ENCODE results near the gene GPC2.
"Not testable (repeated sequence)": the region's sequence is repeated elsewhere in the genome, so short reads cannot be mapped to it uniquely, and the experiment has no call there.

Gene GPC2

GRCh38 chr7:100137851-100138760 lies 39.1 kb downstream of the GPC2 start:
- DNase-seq (ENCODE audit: low read depth) = no peak
- TF ChIP-seq CTCF (IDR thresholded peaks at IDR 0.05; ENCODE audit: low read length, missing control alignments) = no peak
- H3K4me3 ChIP-seq (replicated peaks; ENCODE audit: low read depth, low read length) = no peak overlapping the region

GRCh38 chr7:100132697-100133151 lies 44.5 kb downstream of the GPC2 start:
- H3K4me3 ChIP-seq (replicated peaks; ENCODE audit: low read depth, low read length) = no peak overlapping the region
- peak; percentile 76 for DNase-seq (ENCODE audit: low read depth)
- peak; percentile 97 for TF ChIP-seq CTCF (IDR thresholded peaks at IDR 0.05; ENCODE audit: low read length, missing control alignments)

GRCh38 chr7:100132126-100132525 lies 45.1 kb downstream of the GPC2 start:
- no peak for DNase-seq (ENCODE audit: low read depth)
- no peak overlapping the region for H3K4me3 ChIP-seq (replicated peaks; ENCODE audit: low read depth, low read length)
- no peak for TF ChIP-seq CTCF (IDR thresholded peaks at IDR 0.05; ENCODE audit: low read length, missing control alignments)

GRCh38 chr7:100130608-100131453 lies 46.4 kb downstream of the GPC2 start:
- no peak overlapping the region for H3K4me3 ChIP-seq (replicated peaks; ENCODE audit: low read depth, low read length)
- peak; percentile 69 for TF ChIP-seq CTCF (IDR thresholded peaks at IDR 0.05; ENCODE audit: low read length, missing control alignments)
- peak; percentile 56 for DNase-seq (ENCODE audit: low read depth)

- DNase-seq (ENCODE audit: low read depth) = not testable (repeated sequence)
These were observed 47.0 kb downstream of the GPC2 start for GRCh38 chr7:100130220-100130607.

GRCh38 chr7:100128637-100128963 lies 48.6 kb downstream of the GPC2 start:
- no peak for DNase-seq (ENCODE audit: low read depth)
- H3K4me3 ChIP-seq (replicated peaks; ENCODE audit: low read depth, low read length) = no peak overlapping the region
- TF ChIP-seq CTCF (IDR thresholded peaks at IDR 0.05; ENCODE audit: low read length, missing control alignments) = no peak

More at GRCh38 chr7:100130220-100130607, 47.0 kb downstream of the GPC2 start:
- H3K4me3 ChIP-seq (replicated peaks; ENCODE audit: low read depth, low read length) = not testable (repeated sequence)

Data from fibroblast of pulmonary artery (primary cell).